ENCODE measurements around the gene CHCHD1. TPM values are rescaled to one million over a fixed set of nuclear protein-coding genes. Genes with fewer than 3 reads are reported as not detected.
A peak's percentile ranks its signal among the peaks of the same experiment; 100 is the strongest.

Gene CHCHD1
- total RNA-seq, 1 experiment from 2014 or later = 36.6 TPM

DNA sequence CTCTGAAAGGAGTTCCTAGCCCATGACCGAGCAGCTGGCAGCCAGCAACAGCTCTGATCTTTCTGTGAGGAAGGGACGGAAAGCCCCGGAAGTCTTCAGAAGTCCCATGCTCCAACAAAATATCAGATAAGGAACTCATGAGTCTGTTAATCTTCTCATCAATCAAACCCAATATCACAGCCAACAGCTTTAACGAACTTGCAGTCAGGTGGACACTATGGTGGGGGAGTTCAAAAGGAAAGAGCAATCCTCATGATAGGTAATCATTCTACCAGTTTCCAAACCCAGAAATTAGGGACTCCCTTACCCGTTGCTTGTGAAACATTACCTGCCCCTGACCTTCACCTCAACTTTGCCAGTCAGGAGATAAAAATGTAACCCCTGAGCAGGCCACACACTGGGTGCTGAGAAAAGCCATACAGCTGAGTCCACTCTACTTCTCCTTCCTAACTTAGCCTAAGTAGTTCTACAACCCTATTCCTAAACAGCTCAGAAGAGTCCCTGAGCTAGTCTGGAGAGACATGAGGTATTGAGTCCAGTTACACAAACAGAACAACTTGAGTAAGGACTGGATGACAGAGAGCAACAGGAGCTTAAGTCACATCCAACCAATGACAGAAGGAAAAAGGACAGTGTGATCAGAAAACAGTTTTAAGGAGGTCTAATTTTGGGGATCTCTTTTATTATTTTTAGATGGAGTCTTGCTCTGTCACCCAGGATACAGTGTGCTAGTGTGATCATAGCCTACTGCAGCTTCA, 27.4 kb downstream of the CHCHD1 start:
- Histone ChIP-seq H3K9me3 (ENCODE audit: control insufficient read depth in 1 of 2, insufficient read depth in 1 of 2, low read depth in 1 of 2, low read length in 2 of 2) (no peaks in the 10 kb centered on the region), H3K4me1 (ENCODE audit: control insufficient read depth in 1 of 2, insufficient read depth in 2 of 2, low read length in 2 of 2) (peaks cover 4 to 26% of the 10 kb centered on the region in 2 experiments; a peak in 3 of 4 replicates), H4K20me1 (ENCODE audit: insufficient read depth) (no peaks in the 10 kb centered on the region), H3K4me3 (replicated peaks in 1 of 2; ENCODE audit: low read depth in 1 of 2, low read length in 2 of 2) (no peak overlapping the region), H3K27me3 (ENCODE audit: insufficient read depth, low read length) (no peaks in the 10 kb centered on the region), H3K9ac (ENCODE audit: low read length) (no peak overlapping the region), H3K36me3 (ENCODE audit: control insufficient read depth in 1 of 2, insufficient read depth in 2 of 2, low read length in 2 of 2) (peaks cover 9 to 19% of the 10 kb centered on the region in 2 experiments; a peak in 3 of 4 replicates), H2AFZ (ENCODE audit: low read depth, low read length, poor library complexity, severe bottlenecking) (no peak overlapping the region), H3K27ac (ENCODE audit: low read depth, low read length) (no peak overlapping the region), H3K9me2 (ENCODE audit: insufficient read depth) (no peaks in the 10 kb centered on the region), H3K4me2 (ENCODE audit: low read length) (0 out of 2 replicates have a peak overlapping the region, but pooled peaks have one; percentile 9), H3K79me2 (ENCODE audit: insufficient read depth, low read length) (peaks cover 5% of the 10 kb centered on the region; the same call in 1 of the 2 replicates)
- DNase-seq (ENCODE audit: low read depth, low spot score) = no peak
- ChIA-PET CTCF (no interaction called here), RAD21 (ENCODE audit: low non-redundant PET in 1 of 2, low total read pairs in 2 of 2, uncharacterized antibody in 2 of 2, unreplicated experiment in 2 of 2) (no interaction called here), POLR2A (no interaction called here)
- BruUV-seq (replicated peaks) = TSS peak; percentile 38
- TF ChIP-seq EZH2phosphoT487 (IDR thresholded peaks at IDR 0.05; ENCODE audit: borderline replicate concordance) = no peak
- TF ChIP-seq TCF7L2 (IDR thresholded peaks at IDR 0.05; ENCODE audit: borderline replicate concordance, extremely low read depth, insufficient read depth, insufficient read length) = no peak
- TF ChIP-seq POLR2A (IDR thresholded peaks at IDR 0.05; ENCODE audit: borderline replicate concordance, extremely low read depth, insufficient read depth, insufficient read length) = no peak
- no peak for TF ChIP-seq ELF1 (IDR thresholded peaks at IDR 0.05; ENCODE audit: borderline replicate concordance, low read depth)
- TF ChIP-seq, protein P1, sequence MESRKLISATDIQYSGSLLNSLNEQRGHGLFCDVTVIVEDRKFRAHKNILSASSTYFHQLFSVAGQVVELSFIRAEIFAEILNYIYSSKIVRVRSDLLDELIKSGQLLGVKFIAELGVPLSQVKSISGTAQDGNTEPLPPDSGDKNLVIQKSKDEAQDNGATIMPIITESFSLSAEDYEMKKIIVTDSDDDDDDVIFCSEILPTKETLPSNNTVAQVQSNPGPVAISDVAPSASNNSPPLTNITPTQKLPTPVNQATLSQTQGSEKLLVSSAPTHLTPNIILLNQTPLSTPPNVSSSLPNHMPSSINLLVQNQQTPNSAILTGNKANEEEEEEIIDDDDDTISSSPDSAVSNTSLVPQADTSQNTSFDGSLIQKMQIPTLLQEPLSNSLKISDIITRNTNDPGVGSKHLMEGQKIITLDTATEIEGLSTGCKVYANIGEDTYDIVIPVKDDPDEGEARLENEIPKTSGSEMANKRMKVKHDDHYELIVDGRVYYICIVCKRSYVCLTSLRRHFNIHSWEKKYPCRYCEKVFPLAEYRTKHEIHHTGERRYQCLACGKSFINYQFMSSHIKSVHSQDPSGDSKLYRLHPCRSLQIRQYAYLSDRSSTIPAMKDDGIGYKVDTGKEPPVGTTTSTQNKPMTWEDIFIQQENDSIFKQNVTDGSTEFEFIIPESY (IDR thresholded peaks at IDR 0.05; ENCODE audit: extremely low read depth, insufficient replicate concordance, low read length) = no peak
- TF ChIP-seq POLR2AphosphoS5 (IDR thresholded peaks at IDR 0.05; ENCODE audit: low read depth, low read length) = no peak
- TF ChIP-seq YY1 (IDR thresholded peaks at IDR 0.05; ENCODE audit: extremely low read depth, insufficient replicate concordance, low read depth, low read length) = no peak
- TF ChIP-seq, protein P2, sequence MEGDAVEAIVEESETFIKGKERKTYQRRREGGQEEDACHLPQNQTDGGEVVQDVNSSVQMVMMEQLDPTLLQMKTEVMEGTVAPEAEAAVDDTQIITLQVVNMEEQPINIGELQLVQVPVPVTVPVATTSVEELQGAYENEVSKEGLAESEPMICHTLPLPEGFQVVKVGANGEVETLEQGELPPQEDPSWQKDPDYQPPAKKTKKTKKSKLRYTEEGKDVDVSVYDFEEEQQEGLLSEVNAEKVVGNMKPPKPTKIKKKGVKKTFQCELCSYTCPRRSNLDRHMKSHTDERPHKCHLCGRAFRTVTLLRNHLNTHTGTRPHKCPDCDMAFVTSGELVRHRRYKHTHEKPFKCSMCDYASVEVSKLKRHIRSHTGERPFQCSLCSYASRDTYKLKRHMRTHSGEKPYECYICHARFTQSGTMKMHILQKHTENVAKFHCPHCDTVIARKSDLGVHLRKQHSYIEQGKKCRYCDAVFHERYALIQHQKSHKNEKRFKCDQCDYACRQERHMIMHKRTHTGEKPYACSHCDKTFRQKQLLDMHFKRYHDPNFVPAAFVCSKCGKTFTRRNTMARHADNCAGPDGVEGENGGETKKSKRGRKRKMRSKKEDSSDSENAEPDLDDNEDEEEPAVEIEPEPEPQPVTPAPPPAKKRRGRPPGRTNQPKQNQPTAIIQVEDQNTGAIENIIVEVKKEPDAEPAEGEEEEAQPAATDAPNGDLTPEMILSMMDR (IDR thresholded peaks at IDR 0.05 in 2 of 3, conservative IDR thresholded peaks at IDR 0.05 in 1 of 3; ENCODE audit: borderline replicate concordance in 1 of 3, insufficient read depth in 1 of 3, low read depth in 2 of 3, low read length in 2 of 3) = no peak
- no peak for TF ChIP-seq ZNF274 (IDR thresholded peaks at IDR 0.05; ENCODE audit: low read depth, low read length)
- TF ChIP-seq RAD21 (IDR thresholded peaks at IDR 0.05; ENCODE audit: low read depth) = no peak
- ATAC-seq = no peak
- intact Hi-C loops (cut with micrococcal nuclease) = no loop called here
